G401 (cell line): ENCODE results near the gene SMAD6. TPM values are rescaled to one million over a fixed set of nuclear protein-coding genes. Genes with fewer than 3 reads are reported as not detected.
A peak's percentile ranks its signal among the peaks of the same experiment; 100 is the strongest.

ENCODE experiments used
- DNase-seq: peaks from one replicate; pipeline ENCODE4 v3.0.0-alpha.2; 2015; ENCODE audit warnings: low spot score
- in situ Hi-C: cut with HindIII; loops from 2 replicates; pipeline ENCODE4 v1.10.0; 2016; ENCODE audit warnings: low sequenced_read_pairs, mixed read lengths
- total RNA-seq: library from RNA; depleted of rRNA; stranded (reverse); fragments of >200 nt; shearing (Covaris generic); gene quantifications from 2 replicates; pipeline ENCODE4 v1.2.3, GENCODE V29; 2014

Gene SMAD6
- total RNA-seq, 1 experiment from 2014 or later: 84.0 TPM

DNA sequence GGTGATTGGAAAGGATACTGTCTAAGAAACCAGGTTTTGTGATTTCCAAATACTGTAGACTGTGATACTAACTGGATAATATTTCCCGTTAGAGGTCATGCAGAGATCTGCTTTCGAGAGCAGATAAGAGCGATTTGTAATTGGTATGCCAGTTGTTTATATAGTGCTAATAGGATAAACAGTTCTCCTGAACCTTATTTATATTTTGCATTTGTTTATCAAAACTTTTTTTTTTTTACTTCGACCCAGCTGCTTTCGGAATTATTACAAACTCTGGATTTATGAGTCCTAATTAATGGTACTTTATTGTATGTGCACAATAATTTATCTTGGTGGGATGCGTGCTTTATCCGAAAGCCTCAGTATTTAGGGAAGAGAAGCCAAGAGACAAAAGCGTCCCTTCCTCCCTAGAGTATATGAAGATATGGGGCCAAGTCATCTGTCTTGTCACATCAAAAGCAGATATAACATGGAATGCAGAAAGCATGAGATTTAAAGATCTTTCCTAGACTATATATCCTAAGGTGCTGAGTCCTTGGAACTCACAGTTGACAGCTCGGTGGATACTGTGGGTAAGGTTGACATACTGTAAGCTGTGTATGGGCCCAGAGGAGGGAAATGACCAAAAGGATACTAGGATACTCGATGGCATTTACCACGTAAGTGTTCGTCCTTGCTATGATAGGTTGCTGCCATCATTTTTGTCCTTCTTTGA, 62.2 kb downstream of the SMAD6 start:
- in situ Hi-C loops: no loop called here
- no peak for DNase-seq

DNA sequence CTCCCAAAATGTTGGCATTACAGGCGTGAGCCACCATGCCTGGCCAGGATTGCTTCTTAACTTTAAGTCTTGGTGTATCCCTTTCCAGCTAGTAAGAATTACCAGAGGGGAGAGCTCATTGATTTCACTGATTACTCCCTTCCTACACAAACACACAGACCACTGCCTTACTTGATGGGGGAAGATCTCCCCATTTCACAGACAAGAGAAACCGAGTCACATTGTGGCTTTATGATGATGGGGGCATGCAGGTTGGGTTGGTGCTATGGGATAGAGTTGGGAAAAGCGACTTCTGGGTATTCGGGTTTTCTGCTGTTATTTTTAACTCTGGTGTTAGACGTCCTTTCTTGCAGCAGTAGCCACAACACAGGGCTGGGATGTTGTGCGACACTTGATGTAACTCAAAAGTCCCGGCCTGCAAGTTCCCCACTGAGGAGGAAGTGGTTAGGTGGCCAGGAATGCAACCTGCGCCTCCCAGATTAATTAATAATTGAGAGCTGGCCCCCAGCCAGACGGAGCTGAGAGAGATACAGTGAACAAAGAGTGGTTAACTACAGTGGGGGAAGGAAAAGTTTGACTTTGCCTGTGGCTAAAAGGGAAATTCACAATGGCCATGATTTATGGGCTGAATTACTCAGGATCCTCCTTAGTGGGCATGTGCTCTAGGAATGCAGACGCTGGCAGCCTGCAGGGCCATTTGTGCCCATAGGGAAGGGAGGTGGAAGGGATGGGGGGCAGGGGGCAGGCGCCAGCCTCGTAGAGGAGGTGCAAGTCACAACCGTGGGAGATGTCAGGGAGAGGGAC, 63.6 kb downstream of the SMAD6 start:
- in situ Hi-C loops: no loop called here
- no peak for DNase-seq

DNA sequence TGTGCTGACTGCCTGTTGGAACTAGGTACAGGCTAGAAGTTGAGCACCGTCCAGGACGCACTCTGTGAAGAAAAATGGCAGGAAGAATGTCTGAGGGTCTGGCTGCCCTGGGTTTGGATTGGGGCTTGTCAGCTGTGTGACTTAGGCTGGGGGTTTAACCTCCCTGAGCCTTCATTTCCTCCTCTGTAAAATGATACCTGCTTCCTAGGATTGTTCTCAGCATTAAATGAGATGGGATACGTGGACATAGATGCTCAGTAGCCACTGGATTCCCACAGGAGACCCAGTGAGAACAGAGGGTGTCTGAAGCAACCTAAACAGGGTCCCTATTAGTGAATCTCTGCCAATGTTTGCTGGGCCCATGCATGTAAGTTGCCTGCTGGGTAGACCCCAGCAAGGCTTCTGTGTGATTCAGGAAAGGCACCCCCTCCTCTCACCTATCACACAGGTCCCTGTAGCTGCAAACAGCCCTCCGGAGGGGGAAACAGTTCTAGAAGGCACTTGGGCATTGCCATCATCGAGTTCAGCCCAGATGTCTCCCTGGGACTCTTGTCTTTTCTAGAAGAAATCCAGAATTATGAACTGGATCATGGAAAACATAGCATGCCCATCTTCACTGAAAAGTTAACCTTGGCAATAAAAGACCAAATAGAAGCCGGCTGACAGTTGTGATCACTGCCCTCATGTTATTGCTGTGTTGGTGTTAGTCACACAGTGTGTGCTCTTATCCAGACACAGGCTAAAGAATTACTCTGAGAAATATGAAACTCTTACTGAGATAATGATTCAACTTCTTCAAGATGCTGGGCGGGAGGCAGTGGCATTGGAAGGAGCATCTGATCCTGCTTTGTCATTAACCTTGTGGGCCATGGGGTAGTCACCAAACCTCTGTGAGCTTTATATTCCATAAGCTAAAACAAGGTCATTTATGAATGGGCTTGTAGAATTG, 64.5 kb downstream of the SMAD6 start:
- no peak for DNase-seq
- in situ Hi-C loops: no loop called here

DNA sequence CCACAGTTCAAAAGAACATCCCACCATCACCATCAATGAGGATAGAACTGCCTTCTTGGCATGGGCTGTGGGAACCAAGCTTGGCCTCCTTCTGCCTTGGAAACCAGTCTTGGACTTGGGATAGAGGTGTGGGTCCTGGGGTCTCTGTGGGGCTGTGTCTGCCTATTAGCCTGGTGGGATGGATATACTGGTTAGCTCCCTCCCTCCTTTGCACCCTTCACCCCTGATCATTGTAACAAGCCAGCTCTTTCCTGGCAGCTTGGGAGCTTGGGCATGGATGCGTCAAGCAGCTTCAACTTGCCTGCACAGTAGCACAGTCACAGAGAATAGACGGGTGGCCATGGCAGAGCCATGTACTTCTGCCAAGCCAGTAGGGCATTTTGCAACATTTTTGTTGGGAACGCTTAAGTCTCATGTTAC, 65.2 kb downstream of the SMAD6 start:
- DNase-seq: no peak
- in situ Hi-C loops: no loop called here

DNA sequence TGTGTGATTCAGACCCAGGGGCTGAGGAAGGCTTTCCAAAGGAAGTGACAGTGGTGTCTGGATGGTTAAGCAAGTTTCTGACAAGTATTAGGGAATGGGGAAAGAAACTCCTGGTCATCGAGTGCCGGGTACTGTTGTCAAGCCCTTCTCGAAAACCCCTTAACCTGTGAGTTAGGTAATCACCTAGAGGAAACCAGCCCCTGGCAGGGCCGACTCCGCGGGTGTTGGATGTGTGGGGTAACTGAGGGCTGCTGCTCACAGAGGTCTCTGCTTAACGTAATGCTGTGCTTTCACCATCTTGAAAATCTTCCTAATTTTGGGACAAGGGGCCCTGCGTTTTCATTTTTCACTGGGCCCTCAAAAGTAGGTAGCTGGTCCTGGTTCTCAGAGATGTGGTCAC, 67.0 kb downstream of the SMAD6 start:
- in situ Hi-C loops: no loop called here
- DNase-seq: no peak

DNA sequence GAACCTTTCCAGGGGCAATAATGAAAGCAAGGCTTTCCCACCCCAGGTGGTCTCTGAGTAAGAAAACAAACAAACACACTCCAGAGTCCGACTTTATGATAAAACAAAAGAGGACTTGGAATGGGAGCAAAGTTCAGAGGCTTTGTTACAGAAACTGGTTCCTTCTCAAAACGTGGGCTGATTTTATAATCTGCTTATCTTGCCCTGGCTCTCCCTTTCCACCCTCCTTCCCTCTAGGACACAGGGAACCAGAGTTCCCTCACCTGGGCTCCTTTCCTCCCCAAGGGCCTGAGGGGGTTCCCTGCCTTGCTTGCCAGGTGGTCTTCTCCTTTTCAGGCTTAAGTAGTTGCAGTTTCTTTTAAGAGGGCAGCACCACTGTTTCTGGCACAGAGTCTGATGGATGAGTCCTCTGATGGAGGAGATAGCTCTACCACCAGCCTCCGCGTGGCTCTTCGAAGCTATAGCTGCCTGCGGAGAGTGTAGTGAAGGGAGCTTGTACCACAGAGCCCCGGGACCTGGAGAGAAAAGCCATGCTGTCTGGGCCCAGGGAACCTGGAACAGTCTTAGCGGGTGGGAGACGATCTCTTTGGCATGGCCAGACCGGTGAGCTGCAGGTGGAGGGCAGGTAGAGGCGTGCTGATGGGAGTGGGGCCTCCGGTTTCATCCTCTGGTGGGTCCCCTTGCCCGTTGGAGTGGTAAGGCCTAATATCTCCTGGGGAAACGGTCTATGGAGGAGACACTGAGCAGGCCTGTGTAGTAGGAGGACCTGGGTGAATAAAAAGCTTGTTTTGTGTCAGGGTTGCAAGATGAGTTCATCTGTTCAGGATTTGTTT, 68.7 kb downstream of the SMAD6 start:
- in situ Hi-C loops: no loop called here
- DNase-seq: no peak

DNA sequence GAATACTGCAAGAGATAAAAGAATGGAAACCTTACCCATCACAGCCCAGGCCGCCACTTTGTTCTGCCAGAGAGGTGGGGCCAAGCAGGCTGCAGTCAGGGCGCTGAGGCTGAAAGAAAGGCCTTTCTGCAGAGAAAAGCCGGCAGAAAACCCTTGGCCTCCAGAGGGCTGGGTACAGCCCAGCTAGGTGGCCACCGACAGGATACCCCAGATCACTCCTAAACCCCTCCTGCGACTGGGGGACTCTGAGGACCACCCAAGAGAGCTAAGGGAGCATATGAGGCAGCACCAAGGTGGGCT, 69.3 kb downstream of the SMAD6 start:
- DNase-seq: no peak
- in situ Hi-C loops: no loop called here

DNA sequence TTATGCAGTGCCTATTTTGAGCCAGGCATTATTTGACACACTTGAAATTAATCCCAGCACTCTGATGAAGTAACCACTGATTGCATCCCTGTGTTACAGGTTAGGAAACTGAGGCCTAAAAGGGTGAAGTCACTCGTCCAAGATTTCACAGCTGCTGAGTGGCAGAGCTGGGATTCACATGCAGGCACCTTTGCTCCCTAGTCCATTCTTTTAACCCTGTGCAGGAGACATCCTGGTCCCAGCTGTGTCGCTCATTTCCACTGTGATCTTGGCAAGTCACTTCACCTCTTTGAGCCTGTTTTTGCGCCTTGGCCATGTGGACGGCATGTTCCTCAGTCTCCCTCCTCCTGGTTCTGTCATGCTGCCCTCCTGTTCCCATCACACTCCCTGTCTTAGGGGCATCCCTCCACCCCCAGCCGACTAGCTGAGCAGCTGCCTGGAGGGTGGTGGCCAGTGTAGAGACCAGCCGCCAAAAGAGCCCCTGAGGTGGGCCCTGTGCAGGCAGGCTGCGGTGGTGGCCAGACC, 70.6 kb downstream of the SMAD6 start:
- in situ Hi-C loops: no loop called here
- DNase-seq: no peak

DNA sequence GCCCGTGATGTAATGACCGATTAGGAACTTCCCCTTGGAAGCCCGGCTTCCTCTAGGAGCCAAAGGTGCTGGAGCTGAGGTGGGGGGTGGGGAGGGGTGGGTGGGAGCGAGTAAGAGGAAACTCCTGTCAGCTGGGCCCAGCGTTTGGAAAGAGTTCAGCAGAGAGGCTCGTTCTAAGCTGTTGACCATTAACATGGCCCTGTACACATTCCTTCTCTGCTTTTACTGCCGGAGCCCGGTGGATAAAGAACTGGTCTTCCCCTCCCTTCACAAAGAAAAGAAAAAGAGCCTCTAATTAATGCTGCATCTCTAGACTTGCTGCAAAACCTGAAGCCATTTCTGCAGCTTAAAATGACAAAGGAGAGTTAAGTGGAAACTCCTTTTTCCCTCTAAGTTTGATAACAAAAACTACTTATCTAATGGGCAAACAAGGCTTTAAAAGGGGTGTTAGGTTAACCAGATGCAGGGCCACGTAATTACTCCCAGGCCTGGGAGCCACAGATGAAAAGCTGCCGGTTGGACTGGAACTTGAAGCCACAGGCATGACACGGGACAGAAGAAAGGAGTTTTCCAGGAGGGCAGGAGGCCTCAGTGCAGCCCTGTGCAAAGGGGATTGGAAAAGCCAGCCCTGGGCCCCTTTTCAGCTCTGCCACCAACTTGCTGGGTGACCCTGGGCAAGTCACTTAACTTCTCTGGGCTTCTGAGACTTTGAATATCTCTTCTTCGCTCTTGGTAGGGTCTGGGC, 71.3 kb downstream of the SMAD6 start:
- DNase-seq: no peak
- in situ Hi-C loops: no loop called here

DNA sequence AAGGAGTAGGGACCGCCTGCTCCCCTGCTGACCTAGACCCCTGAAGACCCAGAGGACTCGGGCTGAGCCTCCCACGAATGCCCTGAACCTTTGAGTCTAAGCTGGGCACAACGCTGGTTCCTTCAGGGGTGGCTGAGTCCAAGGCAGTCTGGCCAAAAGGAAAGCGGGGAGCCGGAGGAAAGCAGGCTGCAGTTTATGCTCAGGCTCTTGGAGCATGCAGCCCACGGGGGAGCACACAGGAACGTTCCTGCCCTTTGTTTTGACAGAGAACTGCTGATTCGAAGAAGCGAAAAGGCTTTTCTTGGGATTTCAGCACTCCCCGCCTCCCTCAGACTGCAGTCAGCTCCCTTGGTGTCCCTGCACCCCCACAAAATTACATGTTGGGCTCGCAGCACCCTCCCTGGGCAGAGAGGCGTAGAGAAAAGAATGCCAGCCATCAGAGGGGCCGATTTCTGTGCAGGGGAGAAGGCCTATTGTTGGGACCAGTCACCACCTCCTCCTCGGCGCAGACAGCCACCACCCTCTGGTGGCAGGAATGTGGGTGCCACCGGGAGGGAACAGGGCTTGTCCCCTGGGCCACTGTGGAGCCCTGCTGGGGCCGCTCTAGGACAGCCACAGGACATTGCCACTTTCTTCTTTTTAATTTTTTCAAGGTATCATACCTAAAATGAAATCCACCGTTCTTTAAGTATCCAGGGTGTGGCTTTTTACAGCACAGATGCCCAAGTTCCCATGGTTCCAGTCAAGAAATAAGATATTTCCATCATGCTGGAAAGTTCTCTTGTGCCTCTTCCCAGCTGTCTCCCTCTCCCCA, 72.2 kb downstream of the SMAD6 start:
- peak; percentile 42 for DNase-seq
- in situ Hi-C loops: no loop called here

DNA sequence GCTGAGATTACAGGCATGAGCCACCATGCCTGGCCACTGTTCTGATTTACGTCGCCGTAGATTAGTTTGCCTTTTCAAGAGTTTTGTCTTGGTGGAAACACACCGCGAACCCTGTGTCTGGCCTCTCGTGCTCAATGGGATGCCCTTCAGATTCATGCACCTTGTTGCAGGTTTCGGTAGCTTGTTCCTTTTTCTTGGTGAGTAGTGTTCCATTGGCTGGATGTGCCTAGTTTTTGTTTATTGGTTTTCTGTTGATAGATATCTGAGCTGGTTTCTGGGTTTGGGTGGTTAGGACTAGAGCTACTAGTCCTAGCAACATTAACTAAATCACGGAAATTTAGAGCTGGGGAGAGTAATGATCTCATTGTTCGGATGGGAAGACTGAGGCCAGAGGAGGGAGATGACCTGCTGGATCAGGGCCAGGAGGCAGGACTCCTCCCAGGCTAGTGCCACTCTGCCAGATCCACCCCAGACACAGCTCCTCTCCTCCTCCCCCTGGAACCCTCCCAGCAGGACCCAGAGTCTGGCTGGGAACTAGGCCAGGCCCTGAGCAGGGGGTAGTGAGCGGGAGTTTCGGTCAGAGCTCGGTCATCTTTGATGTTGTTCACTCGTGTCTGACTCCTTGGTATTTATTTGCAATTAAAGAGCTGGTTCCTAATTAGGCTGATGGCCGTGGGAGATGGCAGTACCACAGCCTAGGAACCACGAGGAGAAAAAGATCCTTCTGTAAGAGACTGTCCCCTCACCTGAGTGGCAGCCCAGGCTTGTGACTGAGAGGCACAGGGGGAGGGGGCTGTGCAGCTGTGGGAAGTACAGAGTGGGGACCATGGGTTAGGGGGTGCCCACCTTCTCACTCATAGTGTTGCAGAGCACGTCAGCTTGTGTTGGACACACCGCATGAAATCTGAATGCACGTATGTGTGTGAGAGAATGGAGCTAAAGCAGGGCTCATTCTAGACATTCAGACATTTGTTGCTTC, 73.4 kb downstream of the SMAD6 start:
- in situ Hi-C loops: no loop called here
- DNase-seq: no peak

DNA sequence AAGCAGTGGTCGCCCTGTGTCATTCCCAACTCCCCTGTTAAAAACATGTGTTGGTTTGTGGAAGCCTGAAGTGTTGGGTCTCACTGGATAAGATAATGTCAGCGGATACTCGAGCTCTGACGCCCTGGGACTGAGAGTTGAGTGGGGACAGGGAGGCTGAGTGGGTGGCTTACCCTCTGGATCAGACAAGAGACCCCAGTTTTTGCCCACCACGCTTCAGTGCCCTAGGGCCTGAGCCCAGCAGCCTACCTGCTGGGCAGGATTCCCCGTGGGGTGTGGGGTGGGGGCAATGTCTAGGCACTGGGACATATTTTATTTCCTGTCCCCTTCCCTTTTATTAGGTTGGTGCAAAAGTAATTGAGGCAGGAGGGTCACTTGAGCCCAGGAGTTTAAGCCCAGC, 75.0 kb downstream of the SMAD6 start:
- in situ Hi-C loops: no loop called here
- no peak for DNase-seq

DNA sequence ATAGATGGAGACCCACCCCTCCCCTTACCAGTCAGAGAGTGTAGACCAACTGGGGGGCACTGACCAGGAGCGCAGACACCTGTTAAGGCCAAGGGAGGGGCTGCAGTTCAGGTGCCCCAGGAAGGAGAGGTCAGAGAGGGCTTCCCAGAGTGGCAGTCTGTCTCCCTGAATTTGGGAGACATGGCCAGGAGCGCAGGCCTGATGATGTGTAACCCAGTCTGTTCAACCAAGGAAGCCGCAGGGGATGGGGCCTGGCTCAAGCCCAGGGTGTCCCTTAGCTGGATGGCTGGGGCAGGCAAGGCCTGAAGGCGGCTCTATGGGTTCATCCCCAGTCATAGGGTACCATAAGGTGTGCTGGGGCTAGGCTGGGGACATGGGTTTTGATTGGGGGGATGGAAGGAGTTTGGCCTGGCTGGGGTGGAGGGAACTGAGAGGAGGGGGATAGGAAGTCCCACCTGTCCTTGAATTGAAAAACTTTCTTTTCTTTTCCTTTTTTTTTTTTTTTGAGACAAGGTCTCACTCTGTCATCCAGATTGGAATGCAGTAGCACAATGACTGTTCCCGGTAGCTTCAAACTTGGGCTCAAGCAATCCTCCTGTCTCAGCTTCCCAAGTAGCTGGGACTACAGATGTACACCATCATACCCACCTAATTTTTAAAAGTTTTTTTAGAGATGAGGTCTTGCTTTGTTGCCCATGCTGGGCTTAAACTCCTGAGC, 75.7 kb downstream of the SMAD6 start:
- no peak for DNase-seq
- in situ Hi-C loops: no loop called here

DNA sequence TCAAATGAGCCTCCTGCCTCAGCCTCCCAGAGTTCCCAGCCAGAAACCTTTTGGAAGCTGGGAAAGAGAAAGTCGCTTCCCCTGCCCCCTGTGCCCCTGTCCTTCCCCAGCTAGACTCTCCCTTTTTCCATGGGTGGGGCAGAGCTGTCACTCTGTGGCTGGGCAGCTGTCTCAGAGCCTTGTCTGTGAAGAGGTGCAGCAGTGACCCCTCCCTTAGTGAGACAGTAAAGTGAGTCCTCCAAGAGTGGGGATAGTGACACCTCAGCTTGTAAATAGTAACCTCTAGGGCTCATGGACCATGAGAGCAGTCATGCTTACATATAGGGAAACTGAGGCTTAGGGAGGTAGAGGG, 76.3 kb downstream of the SMAD6 start:
- in situ Hi-C loops: no loop called here
- no peak for DNase-seq

DNA sequence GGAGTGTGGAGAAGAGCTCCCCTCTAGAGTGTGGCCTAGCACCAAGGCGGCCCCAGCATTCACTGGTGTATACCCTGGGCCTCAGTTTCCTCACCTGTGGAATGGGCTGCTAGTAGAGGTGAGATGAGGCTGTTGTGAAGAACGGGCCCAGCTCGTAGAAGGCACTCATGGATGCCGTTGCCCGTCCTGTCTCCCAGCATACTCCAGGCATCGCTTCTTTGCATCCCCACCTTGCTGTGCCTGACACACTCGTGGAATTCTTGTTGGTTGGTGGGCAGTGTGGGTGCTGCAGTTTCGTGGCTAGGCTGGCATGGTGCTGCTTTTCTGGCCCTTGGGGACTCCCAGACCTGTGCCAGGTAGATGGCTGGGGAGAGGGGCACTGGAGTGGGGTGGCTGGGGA, 76.7 kb downstream of the SMAD6 start:
- in situ Hi-C loops: no loop called here
- DNase-seq: no peak
